SK-N-SH (cell line): Measurements from ENCODE around the gene SLC25A4. TPM values are rescaled to one million over a fixed set of nuclear protein-coding genes. Genes with fewer than 3 reads are reported as not detected.

Experiments used
- CTCF ChIA-PET: fragments of 300-600, 350-600 bp; formaldehyde crosslinking; extraction: SDS; loops from one replicate; lab custom pipeline; 2021; lab: Yijun Ruan, JAX
- POLR2A ChIA-PET: fragments of 350-600 bp; sonication (Branson Sonifier 250); formaldehyde crosslinking; extraction: SDS; loops from one replicate; lab custom pipeline; 2020; ENCODE audit warnings: antibody characterized with exemption, inconsistent platforms; lab: Yijun Ruan, JAX
- DNase-seq: peaks from one replicate; pipeline ENCODE4 v3.0.0; 2012
- H2AFZ ChIP-seq: fragments of 200-600 bp; sonication (generic); 2 replicates; pipeline ENCODE4 v1.8.1; 2016; ENCODE audit warnings: antibody characterized with exemption, mild to moderate bottlenecking, low read depth
- H3F3A ChIP-seq: fragments of 200-600 bp; sonication (generic); replicated peaks from 2 replicates; pipeline ENCODE3; 2016; ENCODE audit warnings: antibody characterized with exemption, mild to moderate bottlenecking; ENCODE audit not compliant: insufficient read depth
- H3K27ac ChIP-seq, 2 experiments: fragments of 200-500 bp in 1 of 2; fragments of 200-600 bp in 1 of 2; sonication (Bioruptor generic) in 1 of 2; sonication (generic), shearing (Covaris generic) in 1 of 2; 2 replicates each; pipeline versions ENCODE4 v1.5.1 to v1.6.1; 2014 to 2016; ENCODE audit warnings: low read depth in 2 of 2, inconsistent platforms in 1 of 2, low read length in 1 of 2, mild to moderate bottlenecking in 1 of 2, mixed read lengths in 1 of 2
- H3K27me3 ChIP-seq: fragments of 200-600 bp; sonication (generic), shearing (Covaris generic); 2 replicates; pipeline ENCODE4 v1.6.1; 2016; ENCODE audit warnings: mixed run types; ENCODE audit not compliant: insufficient read depth
- H3K36me3 ChIP-seq, 2 experiments: fragments of 200-500 bp in 1 of 2; fragments of 200-600 bp in 1 of 2; sonication (Bioruptor generic) in 1 of 2; sonication (generic) in 1 of 2; replicated peaks in 1 of 2; 2 replicates each; pipeline versions ENCODE3 to v1.5.1; 2014 to 2016; ENCODE audit warnings: low read length in 1 of 2, mild to moderate bottlenecking in 1 of 2; ENCODE audit not compliant: insufficient read depth in 2 of 2, control insufficient read depth in 1 of 2
- H3K4me1 ChIP-seq, 2 experiments: fragments of 200-500 bp in 1 of 2; fragments of 200-600 bp in 1 of 2; sonication (Bioruptor generic) in 1 of 2; sonication (generic), shearing (Covaris generic) in 1 of 2; 2 replicates each; pipeline versions ENCODE4 v1.5.1 to v1.6.1; 2014 to 2016; ENCODE audit warnings: low read depth in 1 of 2, low read length in 1 of 2, mixed run types in 1 of 2; ENCODE audit not compliant: insufficient read depth in 2 of 2, control insufficient read depth in 1 of 2
- H3K4me2 ChIP-seq: fragments of 200-600 bp; sonication (generic), shearing (Covaris generic); 2 replicates; pipeline ENCODE4 v1.6.1; 2017; ENCODE audit warnings: mixed run types
- H3K4me3 ChIP-seq, 2 experiments: fragments of 200-500 bp in 1 of 2; fragments of 200-600 bp in 1 of 2; sonication (Bioruptor generic) in 1 of 2; sonication (generic), shearing (Covaris generic) in 1 of 2; 2 replicates each; pipeline versions ENCODE4 v1.5.1 to v1.8.1; 2014 to 2016; ENCODE audit warnings: low read depth in 2 of 2, inconsistent platforms in 1 of 2, low read length in 1 of 2, mild to moderate bottlenecking in 1 of 2, mixed read lengths in 1 of 2, moderate library complexity in 1 of 2
- H3K79me2 ChIP-seq: fragments of 200-600 bp; sonication (generic); 2 replicates; pipeline ENCODE4 v1.8.1; 2017; ENCODE audit warnings: mild to moderate bottlenecking; ENCODE audit not compliant: insufficient read depth
- H3K9ac ChIP-seq: fragments of 200-600 bp; sonication (generic); 2 replicates; pipeline ENCODE4 v1.6.1; 2017; ENCODE audit warnings: mixed run types
- H3K9me2 ChIP-seq: fragments of 200-600 bp; sonication (generic); 2 replicates; pipeline ENCODE4 v1.6.1; 2017; ENCODE audit warnings: mixed run types
- H3K9me3 ChIP-seq: fragments of 200-600 bp; sonication (generic); 2 replicates; pipeline ENCODE4 v1.6.1; 2017; ENCODE audit warnings: mixed run types, mild to moderate bottlenecking, moderate library complexity
- H4K20me1 ChIP-seq: fragments of 200-600 bp; sonication (generic); 2 replicates; pipeline ENCODE4 v1.6.1; 2017; ENCODE audit warnings: mild to moderate bottlenecking, mixed run types; ENCODE audit not compliant: insufficient read depth
- ELF1 ChIP-seq: IDR thresholded peaks from 2 replicates; pipeline ENCODE4 v1.4.0; 2012
- EZH2phosphoT487 ChIP-seq: fragments of 200-600 bp; sonication (generic); IDR thresholded peaks from 2 replicates; pipeline ENCODE4 v1.6.1; 2017; ENCODE audit warnings: low read depth, mixed run types, mild to moderate bottlenecking, antibody characterized with exemption, moderate library complexity, borderline replicate concordance
- FOSL2 ChIP-seq: IDR thresholded peaks from 2 replicates; pipeline ENCODE4 v1.4.0; 2012; ENCODE audit warnings: low read depth, mild to moderate bottlenecking, moderate library complexity, borderline replicate concordance
- FOXJ3 ChIP-seq: sonication (generic); formaldehyde crosslinking; IDR thresholded peaks from 2 replicates; pipeline ENCODE4 v1.5.1; 2020; ENCODE audit warnings: mild to moderate bottlenecking, missing genetic modification reagents
- MEF2A ChIP-seq: IDR thresholded peaks from 2 replicates; pipeline ENCODE4 v1.4.0; 2012; ENCODE audit warnings: low read depth, borderline replicate concordance
- POLR2AphosphoS5 ChIP-seq: IDR thresholded peaks from 2 replicates; pipeline ENCODE4 v1.6.1; 2012; ENCODE audit warnings: low read depth, low read length
- RCOR1 ChIP-seq: fragments of 150-350 bp; IDR thresholded peaks from 2 replicates; pipeline ENCODE4 v1.6.1; 2017; ENCODE audit warnings: antibody characterized with exemption, low read length
- RFX5 ChIP-seq: IDR thresholded peaks from 2 replicates; pipeline ENCODE4 v1.6.1; 2012; ENCODE audit warnings: mild to moderate bottlenecking, improper control_type of control experiment, low read length
- SMC3 ChIP-seq: IDR thresholded peaks from 2 replicates; pipeline ENCODE4 v1.6.1; 2012; ENCODE audit warnings: low read depth, low read length, improper control_type of control experiment
- WGBS: methylation state at CpG from one replicate; pipeline ENCODE4 v1.1.6; 2017; ENCODE audit warnings: low lambda C conversion rate; 5-methylcytosine and 5-hydroxymethylcytosine counted together
- polyA plus RNA-seq, 3 experiments: library from polyadenylated mRNA; depleted of rRNA; stranded (reverse); fragments of >200 nt; gene quantifications; 2 replicates each; pipeline ENCODE4 v1.2.3, GENCODE V29; 2012
- TF ChIP-seq, protein P1 (sequence below): IDR thresholded peaks from 2 replicates; pipeline ENCODE4 v1.4.0; 2012; ENCODE audit warnings: low read depth, borderline replicate concordance

SLC25A4 gene
- polyA plus RNA-seq, 1 of the 3 experiments (the other 2 are of a cell fraction) = 36.2 TPM

- no peak overlapping the region for H2AFZ ChIP-seq
- H3K9me3 ChIP-seq = no peaks in the 10 kb centered on the region
- no peaks in the 10 kb centered on the region for H3K36me3 ChIP-seq
- no peaks in the 10 kb centered on the region for H4K20me1 ChIP-seq
- ChIA-PET CTCF (interaction anchor here (2.8 to 3.9 kb wide), 3 partner anchors 10 to 119 kb away, joined by 8 to 12 read pairs (median 12); no protein-coding TSS in a partner anchor), POLR2A (interaction anchor here (2.6 kb wide), 1 partner anchor 8 kb away, joined by 7 read pairs; no protein-coding TSS in a partner anchor)
- no peak for DNase-seq
- no peak overlapping the region for H3K4me3 ChIP-seq
- H3F3A ChIP-seq = no peaks in the 10 kb centered on the region
- H3K4me1 ChIP-seq = peaks cover 10 to 12% of the 10 kb centered on the region in 2 experiments; a peak in 1 of 4 replicates
- H3K79me2 ChIP-seq = no peaks in the 10 kb centered on the region
- TF ChIP-seq EZH2phosphoT487 (no peak), MEF2A (no peak), FOSL2 (no peak), FOXJ3 (CRISPR knock-in tag) (no peak), SMC3 (no peak), RFX5 (no peak), POLR2AphosphoS5 (no peak)
- H3K9ac ChIP-seq = no peak overlapping the region
- H3K27me3 ChIP-seq = no peaks in the 10 kb centered on the region
- no peak overlapping the region for H3K27ac ChIP-seq
- WGBS = 60% methylated on average over 3 of the region's 3 CpGs
- no peaks in the 10 kb centered on the region for H3K9me2 ChIP-seq
- H3K4me2 ChIP-seq = no peak overlapping the region
Observed at GRCh38 chr4:185124006-185124405, 19.1 kb upstream of the SLC25A4 start.

DNA sequence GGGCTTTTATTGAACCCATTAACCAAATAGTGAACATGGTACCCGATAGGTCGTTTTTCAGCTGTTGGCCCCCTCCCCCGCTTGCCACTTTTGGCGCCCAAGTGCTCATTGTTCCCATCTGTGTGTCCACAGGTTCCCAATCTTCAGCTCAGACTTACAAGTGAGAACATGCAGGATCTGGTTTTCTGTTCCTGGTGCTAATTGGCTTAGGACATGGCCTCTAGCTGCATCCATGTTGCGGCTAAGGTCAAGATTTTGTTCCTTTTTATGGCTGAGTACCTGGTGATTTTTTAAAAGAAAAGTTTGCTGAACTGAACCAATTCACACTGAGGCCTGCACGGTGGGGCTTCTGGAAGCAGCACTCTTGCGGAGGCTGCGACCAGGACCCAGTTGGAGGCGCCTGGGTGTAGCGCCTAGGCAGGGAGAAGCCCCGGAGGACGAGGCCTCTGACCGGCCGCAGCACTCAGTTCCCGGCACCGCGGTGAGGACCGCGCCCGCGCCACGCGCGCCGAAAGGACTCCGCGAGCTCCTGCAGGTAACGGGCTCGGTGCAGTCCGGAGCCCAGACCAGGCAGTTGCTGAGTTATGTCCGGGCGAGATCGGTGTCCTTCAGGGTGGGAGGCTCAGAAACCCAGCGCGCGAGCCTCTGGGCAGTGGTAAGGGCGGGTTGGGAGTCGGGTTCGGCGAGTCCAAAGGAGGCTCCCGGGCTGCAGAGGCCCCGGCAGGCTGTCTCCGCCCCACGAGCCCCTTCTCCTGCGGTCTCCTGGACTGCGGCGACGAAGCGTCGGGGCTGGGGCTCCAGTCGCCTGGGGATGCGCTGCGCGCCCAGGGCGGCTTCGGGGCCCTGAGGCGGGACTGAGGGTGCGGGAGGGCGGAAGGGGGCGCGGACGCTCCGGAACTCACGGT, 15.8 kb upstream of the SLC25A4 start:
- Histone ChIP-seq H3K4me1 (peaks cover 7 to 8% of the 10 kb centered on the region in 2 experiments; a peak in 1 of 4 replicates), H3K27ac (no peak overlapping the region; a peak in 1 of 4 replicates), H3K4me3 (peak overlapping the region; percentile 55 to 66), H3K9me3 (no peaks in the 10 kb centered on the region), H2AFZ (peak overlapping the region; percentile 78), H3K27me3 (no peaks in the 10 kb centered on the region), H3K9ac (no peak overlapping the region), H3K4me2 (peak overlapping the region; percentile 79), H3F3A (no peaks in the 10 kb centered on the region), H3K9me2 (no peaks in the 10 kb centered on the region), H4K20me1 (no peaks in the 10 kb centered on the region), H3K79me2 (no peaks in the 10 kb centered on the region), H3K36me3 (no peaks in the 10 kb centered on the region)
- TF ChIP-seq SMC3 (no peak), ELF1 (no peak), RCOR1 (no peak)
- TF ChIP-seq, protein P1, sequence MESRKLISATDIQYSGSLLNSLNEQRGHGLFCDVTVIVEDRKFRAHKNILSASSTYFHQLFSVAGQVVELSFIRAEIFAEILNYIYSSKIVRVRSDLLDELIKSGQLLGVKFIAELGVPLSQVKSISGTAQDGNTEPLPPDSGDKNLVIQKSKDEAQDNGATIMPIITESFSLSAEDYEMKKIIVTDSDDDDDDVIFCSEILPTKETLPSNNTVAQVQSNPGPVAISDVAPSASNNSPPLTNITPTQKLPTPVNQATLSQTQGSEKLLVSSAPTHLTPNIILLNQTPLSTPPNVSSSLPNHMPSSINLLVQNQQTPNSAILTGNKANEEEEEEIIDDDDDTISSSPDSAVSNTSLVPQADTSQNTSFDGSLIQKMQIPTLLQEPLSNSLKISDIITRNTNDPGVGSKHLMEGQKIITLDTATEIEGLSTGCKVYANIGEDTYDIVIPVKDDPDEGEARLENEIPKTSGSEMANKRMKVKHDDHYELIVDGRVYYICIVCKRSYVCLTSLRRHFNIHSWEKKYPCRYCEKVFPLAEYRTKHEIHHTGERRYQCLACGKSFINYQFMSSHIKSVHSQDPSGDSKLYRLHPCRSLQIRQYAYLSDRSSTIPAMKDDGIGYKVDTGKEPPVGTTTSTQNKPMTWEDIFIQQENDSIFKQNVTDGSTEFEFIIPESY = no peak
- WGBS = 13% methylated on average over 22 of the region's 64 CpGs
- CTCF ChIA-PET = interaction anchor here (1.0 to 3.5 kb wide), 10 partner anchors 12 to 121 kb away, joined by 3 to 17 read pairs (median 4); partner anchors contain the start of gene SLC25A4
- POLR2A ChIA-PET = interaction anchor here (0.7 to 1.4 kb wide), 4 partner anchors 11 to 17 kb away, joined by 3 to 6 read pairs (median 3); partner anchors contain the start of gene SLC25A4
- peak; percentile 87 for DNase-seq
